ENCODE measurements around the gene ZXDB. TPM values are rescaled to one million over a fixed set of nuclear protein-coding genes. Genes with fewer than 3 reads are reported as not detected.

ZXDB gene
- total and polyA plus RNA-seq, 2 of the 4 experiments (the other 2 are of a cell fraction): 2.6 to 5.2 TPM

DNA sequence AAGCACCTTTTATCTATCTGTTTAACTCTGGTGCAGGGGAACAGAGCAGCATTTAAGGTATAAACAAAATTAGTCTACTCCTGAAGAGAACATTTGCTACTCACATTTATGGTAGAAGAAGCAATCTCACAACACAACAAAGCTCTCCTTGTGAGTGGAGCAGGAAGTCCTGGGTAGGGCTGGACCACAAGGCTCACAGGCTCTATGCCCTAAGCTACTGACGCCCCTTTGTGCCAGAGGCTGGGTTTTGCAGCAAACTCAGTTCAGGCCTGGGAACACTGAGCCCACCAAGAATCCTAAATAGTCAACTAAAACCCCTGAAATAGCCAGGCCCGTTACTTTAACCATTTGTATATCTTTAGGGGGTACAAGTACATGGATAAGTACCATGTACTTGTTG, 4.7 kb upstream of the ZXDB start:
- H3K9me1 ChIP-seq (ENCODE audit: insufficient read depth, low read length): no peaks in the 10 kb centered on the region
- no peak overlapping the region for H4K5ac ChIP-seq (ENCODE audit: low read depth, low read length)
- ChIA-PET POLR2A (ENCODE audit: unreplicated experiment) (no interaction called here), CTCF (no interaction called here)
- intact Hi-C loops (cut with micrococcal nuclease): no loop called here
- no peak overlapping the region for H2BK15ac ChIP-seq (ENCODE audit: low read depth, low read length)
- H3K79me1 ChIP-seq (ENCODE audit: low read depth in 1 of 2, low read length in 2 of 2): no peaks in the 10 kb centered on the region; a peak in 1 of 4 replicates
- H3K36me3 ChIP-seq (ENCODE audit: control insufficient read depth, insufficient read depth, low read length): no peaks in the 10 kb centered on the region
- in situ Hi-C loops (cut with MboI; ENCODE audit: low sequenced_read_pairs): loop anchor here (10.0 kb wide), 1 partner anchor 328 kb away; the partner anchor contains the start of gene ZXDA
- no TSS peak for BruUV-seq (replicated peaks)
- no peak overlapping the region for H4K8ac ChIP-seq (ENCODE audit: low read depth in 2 of 2, low read length in 2 of 2)
- no peak overlapping the region for H3K27ac ChIP-seq (ENCODE audit: insufficient read depth, low read length)
- H3K18ac ChIP-seq (ENCODE audit: low read depth, low read length): no peak overlapping the region
- no peaks in the 10 kb centered on the region for H4K20me1 ChIP-seq (ENCODE audit: insufficient read depth, low read length)
- DNase-seq (no peak), ATAC-seq (ENCODE audit: low read depth) (no peak)
- no CpG with 5 or more reads among the region's 2 CpGs for WGBS, 2 experiments (ENCODE audit: extremely low coverage in 2 of 2, insufficient read length in 1 of 2)
- no peak overlapping the region for H2BK120ac ChIP-seq (ENCODE audit: low read depth, low read length)
- no peak overlapping the region for H3K14ac ChIP-seq (replicated peaks; ENCODE audit: low read depth, low read length)
- no peaks in the 10 kb centered on the region for H3K9me3 ChIP-seq (ENCODE audit: control insufficient read depth, insufficient read depth, low read length)
- no peak overlapping the region for H3K4ac ChIP-seq (ENCODE audit: low read depth, low read length)
- H2BK20ac ChIP-seq (ENCODE audit: low read depth, low read length): no peak overlapping the region
- H3K9ac ChIP-seq (ENCODE audit: low read depth, low read length): no peak overlapping the region
- no peak overlapping the region for H3K4me3 ChIP-seq (ENCODE audit: insufficient read depth, low read depth, low read length)
- H3K27me3 ChIP-seq (ENCODE audit: control insufficient read depth, insufficient read depth, low read length): no peaks in the 10 kb centered on the region
- TF ChIP-seq RFX5 (IDR thresholded peaks at IDR 0.05; ENCODE audit: low read depth, low read length) (no peak), MXI1 (IDR thresholded peaks at IDR 0.05; ENCODE audit: borderline replicate concordance, low read depth, low read length) (no peak), MAFK (IDR thresholded peaks at IDR 0.05; ENCODE audit: low read depth, low read length) (no peak)
- TF ChIP-seq, protein P1, sequence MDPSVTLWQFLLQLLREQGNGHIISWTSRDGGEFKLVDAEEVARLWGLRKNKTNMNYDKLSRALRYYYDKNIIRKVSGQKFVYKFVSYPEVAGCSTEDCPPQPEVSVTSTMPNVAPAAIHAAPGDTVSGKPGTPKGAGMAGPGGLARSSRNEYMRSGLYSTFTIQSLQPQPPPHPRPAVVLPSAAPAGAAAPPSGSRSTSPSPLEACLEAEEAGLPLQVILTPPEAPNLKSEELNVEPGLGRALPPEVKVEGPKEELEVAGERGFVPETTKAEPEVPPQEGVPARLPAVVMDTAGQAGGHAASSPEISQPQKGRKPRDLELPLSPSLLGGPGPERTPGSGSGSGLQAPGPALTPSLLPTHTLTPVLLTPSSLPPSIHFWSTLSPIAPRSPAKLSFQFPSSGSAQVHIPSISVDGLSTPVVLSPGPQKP (IDR thresholded peaks at IDR 0.05; ENCODE audit: borderline replicate concordance, low read depth, low read length): no peak
- no peak overlapping the region for H2BK5ac ChIP-seq (ENCODE audit: low read depth, low read length, poor library complexity, severe bottlenecking)
- peaks cover 2% of the 10 kb centered on the region; the same call in 1 of the 2 replicates for H3K4me1 ChIP-seq (ENCODE audit: control insufficient read depth, insufficient read depth, low read length)
- no peak overlapping the region for H2AFZ ChIP-seq (replicated peaks; ENCODE audit: low read length, poor library complexity)
- no peak overlapping the region for H4K91ac ChIP-seq (ENCODE audit: insufficient read depth, low read depth, low read length)
- H2AK9ac ChIP-seq (replicated peaks; ENCODE audit: low read depth, low read length, poor library complexity): no peak overlapping the region
- H3K56ac ChIP-seq (ENCODE audit: extremely low read depth, insufficient read depth, low read length): no peak overlapping the region
- H2AK5ac ChIP-seq (ENCODE audit: low read depth, low read length): no peak overlapping the region
- dilution Hi-C loops (cut with HindIII; ENCODE audit: low sequenced_read_pairs, unreplicated experiment): no loop called here
- no peak overlapping the region for H3K4me2 ChIP-seq (ENCODE audit: low read depth, low read length)
- H3K23ac ChIP-seq (ENCODE audit: low read depth, low read length): no peak overlapping the region
